ENCODE results near the gene ENC1.

DNA sequence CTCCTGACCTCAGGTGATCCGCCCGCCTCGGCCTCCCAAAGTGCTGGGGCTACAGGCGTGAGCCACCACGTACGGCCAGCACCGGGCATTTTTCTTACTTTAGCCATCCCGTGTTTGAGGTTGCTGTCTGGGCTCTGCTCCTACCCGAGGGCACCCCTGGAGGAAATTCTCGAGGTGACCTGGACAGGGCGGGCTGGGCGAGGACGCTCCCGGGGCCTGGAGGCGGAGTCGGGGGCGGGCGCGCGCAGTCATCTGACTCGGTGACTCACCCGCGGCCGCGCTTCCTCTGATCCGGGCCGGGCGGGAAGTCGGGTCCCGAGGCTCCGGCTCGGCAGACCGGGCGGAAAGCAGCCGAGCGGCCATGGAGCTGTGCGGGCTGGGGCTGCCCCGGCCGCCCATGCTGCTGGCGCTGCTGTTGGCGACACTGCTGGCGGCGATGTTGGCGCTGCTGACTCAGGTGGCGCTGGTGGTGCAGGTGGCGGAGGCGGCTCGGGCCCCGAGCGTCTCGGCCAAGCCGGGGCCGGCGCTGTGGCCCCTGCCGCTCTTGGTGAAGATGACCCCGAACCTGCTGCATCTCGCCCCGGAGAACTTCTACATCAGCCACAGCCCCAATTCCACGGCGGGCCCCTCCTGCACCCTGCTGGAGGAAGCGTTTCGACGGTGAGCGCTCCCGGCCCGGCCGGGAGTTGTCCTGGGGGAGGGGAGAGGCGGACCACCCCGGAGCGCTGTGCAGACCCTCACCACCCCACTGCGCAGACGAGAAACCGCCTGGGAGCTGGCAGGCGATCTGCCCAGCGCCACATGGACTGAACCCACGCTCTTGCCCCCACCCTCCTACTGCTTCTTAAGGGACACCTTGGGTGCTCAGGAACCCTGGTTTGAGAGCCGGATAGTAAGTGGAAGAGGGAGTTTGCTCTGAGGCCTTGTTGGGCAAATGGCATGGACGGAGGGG, 44.6 kb upstream of the ENC1 start, which contains the start of gene HEXB:
- TF ChIP-seq, protein P1, sequence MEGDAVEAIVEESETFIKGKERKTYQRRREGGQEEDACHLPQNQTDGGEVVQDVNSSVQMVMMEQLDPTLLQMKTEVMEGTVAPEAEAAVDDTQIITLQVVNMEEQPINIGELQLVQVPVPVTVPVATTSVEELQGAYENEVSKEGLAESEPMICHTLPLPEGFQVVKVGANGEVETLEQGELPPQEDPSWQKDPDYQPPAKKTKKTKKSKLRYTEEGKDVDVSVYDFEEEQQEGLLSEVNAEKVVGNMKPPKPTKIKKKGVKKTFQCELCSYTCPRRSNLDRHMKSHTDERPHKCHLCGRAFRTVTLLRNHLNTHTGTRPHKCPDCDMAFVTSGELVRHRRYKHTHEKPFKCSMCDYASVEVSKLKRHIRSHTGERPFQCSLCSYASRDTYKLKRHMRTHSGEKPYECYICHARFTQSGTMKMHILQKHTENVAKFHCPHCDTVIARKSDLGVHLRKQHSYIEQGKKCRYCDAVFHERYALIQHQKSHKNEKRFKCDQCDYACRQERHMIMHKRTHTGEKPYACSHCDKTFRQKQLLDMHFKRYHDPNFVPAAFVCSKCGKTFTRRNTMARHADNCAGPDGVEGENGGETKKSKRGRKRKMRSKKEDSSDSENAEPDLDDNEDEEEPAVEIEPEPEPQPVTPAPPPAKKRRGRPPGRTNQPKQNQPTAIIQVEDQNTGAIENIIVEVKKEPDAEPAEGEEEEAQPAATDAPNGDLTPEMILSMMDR (IDR thresholded peaks at IDR 0.05): no peak
- peak; percentile 28 to 80 for TF ChIP-seq POLR2A (IDR thresholded peaks at IDR 0.05)
- TF ChIP-seq POLR2AphosphoS5 (IDR thresholded peaks at IDR 0.05; ENCODE audit: insufficient read depth in 1 of 2, low read depth in 1 of 2): peak; percentile 74 to 87
